DND-41 (cell line): ENCODE results near the gene COPA.

ENCODE experiments used
- CTCF ChIP-seq: IDR thresholded peaks from 2 replicates; pipeline ENCODE4 v1.5.1; 2012; ENCODE audit warnings: borderline replicate concordance, low read length, moderate library complexity, mild to moderate bottlenecking; ENCODE audit not compliant: poor library complexity, severe bottlenecking; ENCODE audit errors: extremely low read depth
- EZH2 ChIP-seq: IDR thresholded peaks from 3 replicates; pipeline ENCODE4 v1.6.1; 2012; ENCODE audit warnings: borderline replicate concordance, low read depth, mild to moderate bottlenecking, moderate library complexity, low read length, inconsistent platforms; ENCODE audit not compliant: severe bottlenecking

GRCh38 chr1:160362168-160362957 is 19.3 kb upstream of the COPA start:
- TF ChIP-seq EZH2: no peak
- no peak for TF ChIP-seq CTCF
